Skeletal muscle satellite cell (primary cell): ENCODE measurements around the gene ESM1.
"Not testable (repeated sequence)": the region's sequence is repeated elsewhere in the genome, so short reads cannot be mapped to it uniquely, and the experiment has no call there.

Source experiments
- H3K27me3 ChIP-seq: 2 replicates; pipeline ENCODE4 v1.7.0; 2013; ENCODE audit warnings: low read length; ENCODE audit not compliant: control insufficient read depth, insufficient read depth
- H3K36me3 ChIP-seq: 2 replicates; pipeline ENCODE4 v1.7.0; 2013; ENCODE audit warnings: mild to moderate bottlenecking, control low read depth, low read length; ENCODE audit not compliant: insufficient read depth
- H3K4me1 ChIP-seq: 2 replicates; pipeline ENCODE4 v1.7.0; 2013; ENCODE audit warnings: low read length; ENCODE audit not compliant: control insufficient read depth, insufficient read depth
- H3K4me2 ChIP-seq: 2 replicates; pipeline ENCODE4 v1.7.0; 2013; ENCODE audit warnings: mild to moderate bottlenecking, low read length
- H3K4me3 ChIP-seq: 2 replicates; pipeline ENCODE4 v1.7.0; 2013; ENCODE audit warnings: low read length
- H3K9ac ChIP-seq: 2 replicates; pipeline ENCODE4 v1.7.0; 2013; ENCODE audit warnings: mild to moderate bottlenecking, low read depth, low read length, moderate library complexity
- H3K9me3 ChIP-seq: replicated peaks from 2 replicates; pipeline ENCODE4 v1.7.0; 2013; ENCODE audit warnings: mild to moderate bottlenecking, control low read depth, low read length

Gene ESM1

GRCh38 chr5:55003432-55004065 lies 18.2 kb upstream of the ESM1 start:
- H3K4me1 ChIP-seq: peaks cover 33% of the 10 kb centered on the region
- H3K4me3 ChIP-seq: no peak overlapping the region
- no peak overlapping the region for H3K9ac ChIP-seq
- no peaks in the 10 kb centered on the region for H3K9me3 ChIP-seq
- H3K36me3 ChIP-seq: no peaks in the 10 kb centered on the region
- no peak overlapping the region for H3K4me2 ChIP-seq
- no peaks in the 10 kb centered on the region for H3K27me3 ChIP-seq

GRCh38 chr5:55002166-55002565 lies 16.8 kb upstream of the ESM1 start:
- peaks cover 35% of the 10 kb centered on the region for H3K4me1 ChIP-seq
- H3K9me3 ChIP-seq, H3K4me3 ChIP-seq, H3K27me3 ChIP-seq, H3K9ac ChIP-seq, H3K4me2 ChIP-seq, H3K36me3 ChIP-seq: not testable (repeated sequence)

GRCh38 chr5:54997081-54997480 lies 11.7 kb upstream of the ESM1 start:
- H3K9me3 ChIP-seq: no peaks in the 10 kb centered on the region
- peak overlapping the region; percentile 8 for H3K4me2 ChIP-seq
- H3K4me3 ChIP-seq: no peak overlapping the region
- H3K27me3 ChIP-seq: no peaks in the 10 kb centered on the region
- H3K9ac ChIP-seq: no peak overlapping the region
- peaks cover 25% of the 10 kb centered on the region for H3K4me1 ChIP-seq
- H3K36me3 ChIP-seq: no peaks in the 10 kb centered on the region

- Histone ChIP-seq H3K4me2 (peak overlapping the region; percentile 8), H3K36me3 (no peaks in the 10 kb centered on the region), H3K9ac (no peak overlapping the region), H3K27me3 (no peaks in the 10 kb centered on the region), H3K4me1 (peaks cover 31% of the 10 kb centered on the region), H3K9me3 (no peaks in the 10 kb centered on the region), H3K4me3 (no peak overlapping the region)
Observed at GRCh38 chr5:54996466-54996865, 11.1 kb upstream of the ESM1 start.

GRCh38 chr5:54995168-54995567 lies 9.8 kb upstream of the ESM1 start:
- H3K4me2 ChIP-seq: no peak overlapping the region
- no peak overlapping the region for H3K4me3 ChIP-seq
- no peaks in the 10 kb centered on the region for H3K9me3 ChIP-seq
- peaks cover 43% of the 10 kb centered on the region for H3K4me1 ChIP-seq
- no peaks in the 10 kb centered on the region for H3K27me3 ChIP-seq
- no peaks in the 10 kb centered on the region for H3K36me3 ChIP-seq
- H3K9ac ChIP-seq: no peak overlapping the region

GRCh38 chr5:54994628-54995027 lies 9.2 kb upstream of the ESM1 start:
- Histone ChIP-seq H3K9me3 (no peaks in the 10 kb centered on the region), H3K36me3 (no peaks in the 10 kb centered on the region), H3K4me1 (peaks cover 48% of the 10 kb centered on the region), H3K4me3 (no peak overlapping the region), H3K9ac (no peak overlapping the region), H3K27me3 (no peaks in the 10 kb centered on the region), H3K4me2 (no peak overlapping the region)

GRCh38 chr5:54993318-54993717 lies 7.9 kb upstream of the ESM1 start:
- no peak overlapping the region for H3K4me3 ChIP-seq
- H3K9ac ChIP-seq: no peak overlapping the region
- no peak overlapping the region for H3K4me2 ChIP-seq
- H3K27me3 ChIP-seq: no peaks in the 10 kb centered on the region
- H3K9me3 ChIP-seq: no peaks in the 10 kb centered on the region
- H3K36me3 ChIP-seq: no peaks in the 10 kb centered on the region
- H3K4me1 ChIP-seq: peaks cover 54% of the 10 kb centered on the region

GRCh38 chr5:54991416-54991815 lies 6.0 kb upstream of the ESM1 start:
- H3K4me3 ChIP-seq: no peak overlapping the region
- H3K36me3 ChIP-seq: no peaks in the 10 kb centered on the region
- H3K4me1 ChIP-seq: peaks cover 49% of the 10 kb centered on the region
- H3K9ac ChIP-seq: peak overlapping the region; percentile 48
- no peaks in the 10 kb centered on the region for H3K27me3 ChIP-seq
- no peaks in the 10 kb centered on the region for H3K9me3 ChIP-seq
- peak overlapping the region; percentile 42 for H3K4me2 ChIP-seq

- Histone ChIP-seq H3K4me3 (no peak overlapping the region), H3K9me3 (no peaks in the 10 kb centered on the region), H3K4me2 (peak overlapping the region; percentile 42), H3K4me1 (peaks cover 48% of the 10 kb centered on the region), H3K27me3 (no peaks in the 10 kb centered on the region), H3K9ac (peak overlapping the region; percentile 48), H3K36me3 (no peaks in the 10 kb centered on the region)
Observed at GRCh38 chr5:54990841-54991258, 5.5 kb upstream of the ESM1 start.

- H3K36me3 ChIP-seq: no peaks in the 10 kb centered on the region
- no peak overlapping the region for H3K9ac ChIP-seq
- peaks cover 59% of the 10 kb centered on the region for H3K4me1 ChIP-seq
- H3K9me3 ChIP-seq: no peaks in the 10 kb centered on the region
- no peak overlapping the region for H3K4me2 ChIP-seq
- no peak overlapping the region for H3K4me3 ChIP-seq
- no peaks in the 10 kb centered on the region for H3K27me3 ChIP-seq
Observed at GRCh38 chr5:54988817-54989216, 3.4 kb upstream of the ESM1 start.

GRCh38 chr5:54988218-54988617 lies 2.8 kb upstream of the ESM1 start:
- H3K4me2 ChIP-seq: no peak overlapping the region
- no peak overlapping the region for H3K9ac ChIP-seq
- H3K27me3 ChIP-seq: no peaks in the 10 kb centered on the region
- peaks cover 55% of the 10 kb centered on the region for H3K4me1 ChIP-seq
- no peak overlapping the region for H3K4me3 ChIP-seq
- no peaks in the 10 kb centered on the region for H3K36me3 ChIP-seq
- H3K9me3 ChIP-seq: no peaks in the 10 kb centered on the region

- Histone ChIP-seq H3K4me1 (peaks cover 46% of the 10 kb centered on the region), H3K27me3 (no peaks in the 10 kb centered on the region), H3K9me3 (no peaks in the 10 kb centered on the region), H3K4me3 (peak overlapping the region; percentile 13), H3K9ac (peak overlapping the region; percentile 28), H3K4me2 (peak overlapping the region; percentile 85), H3K36me3 (no peaks in the 10 kb centered on the region)
Observed at GRCh38 chr5:54986269-54986654, 869 bp upstream of the ESM1 start.
